Liver (tissue), 3 donors: Measurements from ENCODE around the gene CITED4.

Experiments used
- RXRA ChIP-seq, 2 donors: IDR thresholded peaks; 2 replicates each; pipeline ENCODE4 v1.6.1; 2017 to 2018; ENCODE audit warnings: antibody characterized with exemption in 2 of 2, mild to moderate bottlenecking in 1 of 2
- TF ChIP-seq, protein P1 (sequence below): fragments of 150-350 bp; IDR thresholded peaks from 2 replicates; pipeline ENCODE4 v1.5.1; 2017; ENCODE audit warnings: improper control_type of control experiment, low read depth, low read length; ENCODE audit not compliant: missing input control
- donor health status: healthy.
- donor health status: healthy.

DNA sequence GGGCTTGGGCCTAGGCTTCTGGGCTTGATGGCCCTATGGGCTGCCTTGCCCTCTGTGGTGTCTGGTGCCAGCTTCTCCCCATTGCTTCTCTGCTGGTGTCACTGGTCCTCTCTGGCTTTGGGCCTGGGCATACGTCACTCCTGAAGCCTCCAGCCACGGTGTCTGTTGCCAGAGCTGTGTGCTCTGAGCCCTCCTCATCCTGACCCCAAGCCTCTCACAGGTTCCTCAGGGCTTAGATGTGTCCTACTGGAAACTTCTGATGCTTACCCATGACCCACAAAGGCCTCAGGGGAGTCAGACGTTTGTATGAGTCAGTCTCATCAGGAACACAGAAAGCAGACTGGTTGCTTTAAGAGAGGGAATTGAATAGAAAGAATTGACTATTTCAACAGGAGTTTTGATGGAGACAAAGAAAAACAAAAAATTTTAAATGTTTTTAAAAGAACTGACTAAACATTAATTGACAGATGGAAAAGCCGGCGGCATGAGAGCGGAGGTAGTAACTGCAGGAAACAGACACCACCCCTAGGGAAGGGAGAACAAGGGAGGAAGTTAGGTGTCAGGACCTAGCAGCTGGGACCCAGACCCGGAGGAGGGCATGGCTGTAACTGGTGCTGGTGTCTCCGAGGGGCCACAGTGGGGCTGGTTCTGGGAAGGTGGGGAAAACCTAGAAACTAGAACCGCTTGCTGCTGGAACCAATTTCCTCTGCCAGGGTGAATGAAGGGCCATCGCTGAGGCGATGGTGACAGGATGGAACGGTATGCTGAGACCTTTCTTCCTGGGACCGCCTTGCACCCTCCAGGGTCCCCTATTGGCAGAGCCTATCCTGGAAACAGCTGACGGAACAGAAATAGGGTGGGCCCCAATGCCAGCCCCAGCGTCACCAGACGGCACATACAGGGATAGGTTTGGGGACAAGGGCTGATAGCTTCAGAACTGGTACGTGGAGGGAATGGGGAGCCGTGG, 40.0 kb upstream of the CITED4 start:
- no peak for TF ChIP-seq RXRA (IDR thresholded peaks at IDR 0.05)
- TF ChIP-seq, protein P1, sequence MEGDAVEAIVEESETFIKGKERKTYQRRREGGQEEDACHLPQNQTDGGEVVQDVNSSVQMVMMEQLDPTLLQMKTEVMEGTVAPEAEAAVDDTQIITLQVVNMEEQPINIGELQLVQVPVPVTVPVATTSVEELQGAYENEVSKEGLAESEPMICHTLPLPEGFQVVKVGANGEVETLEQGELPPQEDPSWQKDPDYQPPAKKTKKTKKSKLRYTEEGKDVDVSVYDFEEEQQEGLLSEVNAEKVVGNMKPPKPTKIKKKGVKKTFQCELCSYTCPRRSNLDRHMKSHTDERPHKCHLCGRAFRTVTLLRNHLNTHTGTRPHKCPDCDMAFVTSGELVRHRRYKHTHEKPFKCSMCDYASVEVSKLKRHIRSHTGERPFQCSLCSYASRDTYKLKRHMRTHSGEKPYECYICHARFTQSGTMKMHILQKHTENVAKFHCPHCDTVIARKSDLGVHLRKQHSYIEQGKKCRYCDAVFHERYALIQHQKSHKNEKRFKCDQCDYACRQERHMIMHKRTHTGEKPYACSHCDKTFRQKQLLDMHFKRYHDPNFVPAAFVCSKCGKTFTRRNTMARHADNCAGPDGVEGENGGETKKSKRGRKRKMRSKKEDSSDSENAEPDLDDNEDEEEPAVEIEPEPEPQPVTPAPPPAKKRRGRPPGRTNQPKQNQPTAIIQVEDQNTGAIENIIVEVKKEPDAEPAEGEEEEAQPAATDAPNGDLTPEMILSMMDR = no peak
